ENCODE measurements around the gene CACNA1I. TPM values are rescaled to one million over a fixed set of nuclear protein-coding genes. Genes with fewer than 3 reads are reported as not detected.

CACNA1I gene
- total RNA-seq, 1 donor from 2014 or later: 0.60 TPM

DNA sequence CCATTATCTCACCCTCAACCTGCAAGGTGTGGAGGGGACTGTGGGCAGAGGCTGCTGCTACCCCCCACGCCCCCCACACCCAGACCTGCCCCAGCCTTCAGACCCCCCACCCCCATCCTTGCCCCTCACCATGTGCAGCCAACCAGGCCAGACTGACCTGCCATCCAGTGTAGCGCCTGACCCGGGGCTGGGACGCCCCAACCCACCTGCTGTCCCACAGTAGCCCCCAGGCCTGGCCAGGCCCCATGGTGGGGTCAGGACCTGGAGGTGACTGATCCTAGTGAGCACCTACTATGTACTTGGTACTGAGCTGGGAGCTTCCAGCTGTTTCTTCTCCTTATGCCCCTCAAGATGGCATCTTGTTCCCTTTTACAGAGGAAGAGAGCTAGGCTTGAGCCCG is 113.1 kb downstream of the CACNA1I start:
- H3K27me3 Mint-ChIP-seq: peaks cover 9% of the 10 kb centered on the region
- H3K4me1 Mint-ChIP-seq (ENCODE audit: unreplicated experiment): peaks cover 4% of the 10 kb centered on the region

DNA sequence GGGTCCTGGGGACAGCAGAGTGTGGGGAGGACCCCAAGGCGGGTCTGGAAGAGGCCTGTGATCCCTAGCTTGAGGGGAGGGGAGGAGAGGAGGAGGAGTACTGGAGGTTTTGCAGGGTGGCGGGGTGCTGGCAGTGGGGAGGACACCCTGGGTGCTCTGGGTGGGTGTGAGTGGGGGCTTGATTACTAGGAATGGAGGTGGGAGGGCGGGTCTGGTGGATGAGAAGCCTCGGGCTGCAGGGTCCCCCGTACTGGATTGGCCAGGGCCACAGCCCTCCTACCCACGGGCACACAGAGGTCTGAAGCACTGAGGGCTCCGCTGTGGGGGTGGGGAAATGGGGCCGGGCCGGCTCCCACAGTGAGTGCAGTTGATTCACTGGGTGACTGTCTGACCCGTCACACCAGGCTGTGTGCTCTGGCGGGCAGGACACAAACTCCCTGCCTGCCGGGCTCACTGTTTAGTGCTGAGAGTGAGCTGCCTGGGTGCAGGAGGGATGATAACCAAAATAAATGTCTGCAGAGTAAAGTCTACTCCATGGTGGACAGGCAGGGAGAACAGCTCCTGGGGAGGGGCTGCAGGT is 114.2 kb downstream of the CACNA1I start:
- Mint-ChIP-seq H3K9me3 (no peaks in the 10 kb centered on the region), H3K27ac (no peak overlapping the region), H3K4me1 (ENCODE audit: unreplicated experiment) (peaks cover 4% of the 10 kb centered on the region), H3K27me3 (peaks cover 11% of the 10 kb centered on the region), H3K4me3 (no peak overlapping the region), H3K36me3 (no peaks in the 10 kb centered on the region)
- no peak for DNase-seq (ENCODE audit: extremely low spot score, unreplicated experiment)
- TF ChIP-seq, protein P1, sequence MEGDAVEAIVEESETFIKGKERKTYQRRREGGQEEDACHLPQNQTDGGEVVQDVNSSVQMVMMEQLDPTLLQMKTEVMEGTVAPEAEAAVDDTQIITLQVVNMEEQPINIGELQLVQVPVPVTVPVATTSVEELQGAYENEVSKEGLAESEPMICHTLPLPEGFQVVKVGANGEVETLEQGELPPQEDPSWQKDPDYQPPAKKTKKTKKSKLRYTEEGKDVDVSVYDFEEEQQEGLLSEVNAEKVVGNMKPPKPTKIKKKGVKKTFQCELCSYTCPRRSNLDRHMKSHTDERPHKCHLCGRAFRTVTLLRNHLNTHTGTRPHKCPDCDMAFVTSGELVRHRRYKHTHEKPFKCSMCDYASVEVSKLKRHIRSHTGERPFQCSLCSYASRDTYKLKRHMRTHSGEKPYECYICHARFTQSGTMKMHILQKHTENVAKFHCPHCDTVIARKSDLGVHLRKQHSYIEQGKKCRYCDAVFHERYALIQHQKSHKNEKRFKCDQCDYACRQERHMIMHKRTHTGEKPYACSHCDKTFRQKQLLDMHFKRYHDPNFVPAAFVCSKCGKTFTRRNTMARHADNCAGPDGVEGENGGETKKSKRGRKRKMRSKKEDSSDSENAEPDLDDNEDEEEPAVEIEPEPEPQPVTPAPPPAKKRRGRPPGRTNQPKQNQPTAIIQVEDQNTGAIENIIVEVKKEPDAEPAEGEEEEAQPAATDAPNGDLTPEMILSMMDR (conservative IDR thresholded peaks at IDR 0.05): no peak

More for the DNA sequence above, 113.1 kb downstream of the CACNA1I start:
- Mint-ChIP-seq H3K36me3 (no peaks in the 10 kb centered on the region), H3K27ac (no peak overlapping the region), H3K9me3 (no peaks in the 10 kb centered on the region), H3K4me3 (no peak overlapping the region)
- TF ChIP-seq, protein P1 (conservative IDR thresholded peaks at IDR 0.05): no peak
- DNase-seq (ENCODE audit: extremely low spot score, unreplicated experiment): no peak

DNA sequence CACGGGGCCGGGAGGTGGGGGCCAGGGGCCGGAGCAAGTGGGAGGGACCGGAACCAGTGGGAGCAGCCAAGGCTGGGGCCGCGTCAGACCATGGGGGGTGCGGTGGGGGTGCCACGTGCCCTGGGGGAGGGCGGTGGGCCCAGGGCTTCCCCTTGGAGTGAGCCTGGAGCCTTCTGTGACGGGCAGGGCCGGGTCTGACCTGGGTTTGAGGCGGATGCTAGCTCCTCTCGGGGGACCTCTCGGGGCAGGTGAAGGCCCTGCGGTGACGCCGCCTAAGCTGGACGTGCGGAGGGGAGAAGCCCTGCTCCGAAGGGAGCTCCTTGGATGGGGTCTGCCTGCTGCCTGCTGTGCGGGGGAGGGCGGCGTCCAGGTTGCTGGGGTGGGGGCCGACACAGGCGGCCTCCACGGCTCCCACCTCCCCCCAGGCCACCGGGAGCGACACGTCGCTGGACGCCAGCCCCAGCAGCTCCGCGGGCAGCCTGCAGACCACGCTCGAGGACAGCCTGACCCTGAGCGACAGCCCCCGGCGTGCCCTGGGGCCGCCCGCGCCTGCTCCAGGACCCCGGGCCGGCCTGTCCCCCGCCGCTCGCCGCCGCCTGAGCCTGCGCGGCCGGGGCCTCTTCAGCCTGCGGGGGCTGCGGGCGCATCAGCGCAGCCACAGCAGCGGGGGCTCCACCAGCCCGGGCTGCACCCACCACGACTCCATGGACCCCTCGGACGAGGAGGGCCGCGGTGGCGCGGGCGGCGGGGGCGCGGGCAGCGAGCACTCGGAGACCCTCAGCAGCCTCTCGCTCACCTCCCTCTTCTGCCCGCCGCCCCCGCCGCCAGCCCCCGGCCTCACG is 115.0 kb downstream of the CACNA1I start:
- TF ChIP-seq, protein P1 (conservative IDR thresholded peaks at IDR 0.05): no peak
- no peak overlapping the region for H3K27ac Mint-ChIP-seq
- DNase-seq (ENCODE audit: extremely low spot score, unreplicated experiment): no peak
- no peak overlapping the region for H3K4me3 Mint-ChIP-seq
- H3K9me3 Mint-ChIP-seq: no peaks in the 10 kb centered on the region
- no peaks in the 10 kb centered on the region for H3K36me3 Mint-ChIP-seq
- peaks cover 11% of the 10 kb centered on the region for H3K27me3 Mint-ChIP-seq
- peaks cover 10% of the 10 kb centered on the region for H3K4me1 Mint-ChIP-seq (ENCODE audit: unreplicated experiment)

DNA sequence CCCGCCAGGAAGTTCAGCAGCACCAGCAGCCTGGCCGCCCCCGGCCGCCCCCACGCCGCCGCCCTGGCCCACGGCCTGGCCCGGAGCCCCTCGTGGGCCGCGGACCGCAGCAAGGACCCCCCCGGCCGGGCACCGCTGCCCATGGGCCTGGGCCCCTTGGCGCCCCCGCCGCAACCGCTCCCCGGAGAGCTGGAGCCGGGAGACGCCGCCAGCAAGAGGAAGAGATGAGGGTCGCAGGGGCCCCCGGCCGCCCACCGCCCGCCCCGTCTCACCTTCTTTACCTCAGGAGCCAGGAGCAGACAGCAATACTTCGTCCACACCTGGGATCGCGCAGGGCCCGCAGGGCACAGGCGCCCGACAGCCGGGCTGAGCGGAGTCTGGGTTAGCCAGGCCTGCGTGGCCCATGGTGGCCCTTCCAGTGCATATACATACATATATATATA is 115.6 kb downstream of the CACNA1I start:
- H3K27ac Mint-ChIP-seq: no peak overlapping the region
- H3K36me3 Mint-ChIP-seq: no peaks in the 10 kb centered on the region
- H3K4me1 Mint-ChIP-seq (ENCODE audit: unreplicated experiment): peaks cover 16% of the 10 kb centered on the region
- H3K4me3 Mint-ChIP-seq: no peak overlapping the region
- no peak for DNase-seq (ENCODE audit: extremely low spot score, unreplicated experiment)
- TF ChIP-seq, protein P1 (conservative IDR thresholded peaks at IDR 0.05): no peak
- H3K9me3 Mint-ChIP-seq: no peaks in the 10 kb centered on the region
- H3K27me3 Mint-ChIP-seq: peaks cover 11% of the 10 kb centered on the region

DNA sequence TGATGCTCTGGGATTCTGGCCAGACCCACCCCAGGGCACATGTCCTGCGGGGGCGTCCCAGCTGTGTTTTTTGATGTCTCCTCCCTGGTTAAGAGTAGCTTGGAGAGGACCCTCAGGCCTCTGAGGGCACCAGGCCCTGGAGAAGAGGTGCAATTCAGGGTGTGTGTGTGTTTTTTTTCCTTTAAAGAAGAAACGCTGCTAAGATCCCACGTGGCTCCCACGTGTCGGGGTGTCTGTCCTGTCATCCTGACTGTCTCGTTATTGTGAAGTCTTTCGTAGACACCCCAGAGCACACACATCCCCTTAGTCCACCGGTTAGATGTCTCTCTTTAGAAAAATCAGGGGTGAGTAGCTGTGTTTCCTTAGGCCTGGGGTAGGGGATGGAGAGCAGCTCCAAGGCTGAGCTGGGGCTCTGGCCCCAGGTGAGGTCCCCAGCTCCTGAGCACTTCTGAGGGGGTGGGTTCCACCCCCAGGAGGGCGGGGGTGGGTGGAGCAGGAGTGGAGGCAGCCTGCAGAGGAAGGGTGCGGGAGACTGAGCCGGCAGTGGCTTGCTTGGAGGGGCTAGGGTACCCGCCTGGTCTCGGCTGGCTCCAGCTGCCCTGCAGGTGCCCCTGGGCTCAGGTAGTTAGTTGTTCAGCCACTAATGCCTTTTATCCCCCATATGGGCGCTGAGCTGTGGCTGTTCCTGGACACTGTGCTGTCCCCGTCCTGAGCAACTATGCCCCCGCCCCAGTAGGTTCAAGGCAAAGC is 116.4 kb downstream of the CACNA1I start:
- TF ChIP-seq, protein P1 (conservative IDR thresholded peaks at IDR 0.05): no peak
- H3K27me3 Mint-ChIP-seq: peaks cover 11% of the 10 kb centered on the region
- no peak overlapping the region for H3K4me3 Mint-ChIP-seq
- H3K36me3 Mint-ChIP-seq: no peaks in the 10 kb centered on the region
- no peaks in the 10 kb centered on the region for H3K9me3 Mint-ChIP-seq
- no peak for DNase-seq (ENCODE audit: extremely low spot score, unreplicated experiment)
- H3K4me1 Mint-ChIP-seq (ENCODE audit: unreplicated experiment): peaks cover 17% of the 10 kb centered on the region
- H3K27ac Mint-ChIP-seq: no peak overlapping the region
